Endothelial cell of umbilical vein (primary cell): ENCODE results near the gene SEMA5A.

Source experiments
- EZH2 ChIP-seq: IDR thresholded peaks from 2 replicates; pipeline ENCODE4 v1.6.1; 2012; ENCODE audit warnings: borderline replicate concordance, low read depth, mild to moderate bottlenecking, moderate library complexity, low read length, inconsistent platforms; ENCODE audit not compliant: severe bottlenecking
- POLR2A ChIP-seq: IDR thresholded peaks from 2 replicates; pipeline ENCODE4 v1.6.1; 2012; ENCODE audit warnings: low read depth, mild to moderate bottlenecking, control low read depth, low read length
- POLR2AphosphoS5 ChIP-seq: IDR thresholded peaks from 2 replicates; pipeline ENCODE4 v1.6.1; 2012; ENCODE audit warnings: low read depth, mild to moderate bottlenecking, control low read depth, low read length, moderate library complexity; ENCODE audit not compliant: insufficient read depth
- TF ChIP-seq, protein P1 (sequence below), 2 donors: IDR thresholded peaks; 1 replicate in 1 of 2; 2 replicates in 1 of 2; pipeline ENCODE4 v1.5.1; 2011; ENCODE audit warnings: low read length in 2 of 2, mild to moderate bottlenecking in 2 of 2, moderate library complexity in 2 of 2, control low read depth in 1 of 2, inconsistent platforms in 1 of 2, low read depth in 1 of 2; ENCODE audit not compliant: insufficient read depth in 1 of 2; ENCODE audit errors: extremely low read depth in 1 of 2

DNA sequence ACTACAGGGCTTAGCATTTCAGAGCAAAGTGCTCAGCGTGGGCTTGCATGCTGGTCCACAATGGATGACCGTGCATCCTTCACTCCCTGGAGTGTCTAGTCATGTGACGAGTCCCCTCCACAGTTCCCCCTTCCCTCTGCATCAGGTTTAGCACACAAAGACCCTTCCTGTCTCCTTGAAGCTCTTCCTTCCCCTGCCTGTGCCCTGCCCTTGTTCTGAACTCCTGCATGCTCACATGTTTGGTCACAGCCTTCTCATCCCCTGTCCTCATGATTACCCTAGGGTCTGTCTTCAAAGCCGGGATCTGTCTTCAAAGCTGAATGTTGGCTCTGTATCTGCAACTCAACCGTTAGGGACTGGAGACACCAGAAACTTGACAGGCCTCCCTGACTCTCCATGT is 388.9 kb downstream of the SEMA5A start:
- TF ChIP-seq, protein P1, sequence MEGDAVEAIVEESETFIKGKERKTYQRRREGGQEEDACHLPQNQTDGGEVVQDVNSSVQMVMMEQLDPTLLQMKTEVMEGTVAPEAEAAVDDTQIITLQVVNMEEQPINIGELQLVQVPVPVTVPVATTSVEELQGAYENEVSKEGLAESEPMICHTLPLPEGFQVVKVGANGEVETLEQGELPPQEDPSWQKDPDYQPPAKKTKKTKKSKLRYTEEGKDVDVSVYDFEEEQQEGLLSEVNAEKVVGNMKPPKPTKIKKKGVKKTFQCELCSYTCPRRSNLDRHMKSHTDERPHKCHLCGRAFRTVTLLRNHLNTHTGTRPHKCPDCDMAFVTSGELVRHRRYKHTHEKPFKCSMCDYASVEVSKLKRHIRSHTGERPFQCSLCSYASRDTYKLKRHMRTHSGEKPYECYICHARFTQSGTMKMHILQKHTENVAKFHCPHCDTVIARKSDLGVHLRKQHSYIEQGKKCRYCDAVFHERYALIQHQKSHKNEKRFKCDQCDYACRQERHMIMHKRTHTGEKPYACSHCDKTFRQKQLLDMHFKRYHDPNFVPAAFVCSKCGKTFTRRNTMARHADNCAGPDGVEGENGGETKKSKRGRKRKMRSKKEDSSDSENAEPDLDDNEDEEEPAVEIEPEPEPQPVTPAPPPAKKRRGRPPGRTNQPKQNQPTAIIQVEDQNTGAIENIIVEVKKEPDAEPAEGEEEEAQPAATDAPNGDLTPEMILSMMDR (IDR thresholded peaks at IDR 0.05; ENCODE audit: extremely low read depth in 1 of 2, insufficient read depth in 1 of 2, low read depth in 1 of 2, low read length in 2 of 2), result no peak
- TF ChIP-seq POLR2A, result no peak
- no peak for TF ChIP-seq POLR2AphosphoS5
- TF ChIP-seq EZH2, result no peak
